Natural killer cell (primary cell): ENCODE results near the gene DDX28. TPM values are rescaled to one million over a fixed set of nuclear protein-coding genes. Genes with fewer than 3 reads are reported as not detected.
"Not testable (repeated sequence)": the region's sequence is repeated elsewhere in the genome, so short reads cannot be mapped to it uniquely, and the experiment has no call there.

ENCODE experiments used
- ATAC-seq, 3 donors: fragments of 150-1000 bp in 2 of 3; fragments of 200-7000 bp in 1 of 3; cut with Tn5 transposase; 1 replicate in 1 of 3; 2 replicates in 2 of 3; pipeline ENCODE4 v1.10.0; 2021; ENCODE audit warnings: mild to moderate bottlenecking in 2 of 3, moderate library complexity in 2 of 3
- DNase-seq, 2 donors: peaks; one replicate each; pipeline versions ENCODE4 v3.0.0 to v3.0.0-alpha.2; 2013 to 2021; ENCODE audit warnings: mixed read lengths in 1 of 2
- H3K27ac ChIP-seq: one replicate; pipeline ENCODE4 v1.5.1; 2013; ENCODE audit warnings: mild to moderate bottlenecking, low read length
- H3K27me3 ChIP-seq: one replicate; pipeline ENCODE4 v1.6.1; 2013; ENCODE audit warnings: low read length; ENCODE audit not compliant: control insufficient read depth, insufficient read depth
- H3K36me3 ChIP-seq: one replicate; pipeline ENCODE4 v1.6.1; 2013; ENCODE audit warnings: low read length; ENCODE audit not compliant: control insufficient read depth, insufficient read depth
- H3K4me1 ChIP-seq: one replicate; pipeline ENCODE4 v1.6.1; 2013; ENCODE audit warnings: low read length; ENCODE audit not compliant: control insufficient read depth, insufficient read depth
- H3K4me3 ChIP-seq: one replicate; pipeline ENCODE4 v1.5.1; 2013; ENCODE audit warnings: low read length
- H3K9me3 ChIP-seq: one replicate; pipeline ENCODE4 v1.6.1; 2013; ENCODE audit warnings: low read length; ENCODE audit not compliant: control insufficient read depth, insufficient read depth
- H3K27ac Mint-ChIP-seq, 2 donors: one replicate each; pipeline ENCODE4 v1.8.0; 2022; ENCODE audit warnings: mild to moderate bottlenecking in 2 of 2, mixed read lengths in 2 of 2, moderate library complexity in 1 of 2
- H3K27me3 Mint-ChIP-seq, 2 donors: one replicate each; pipeline ENCODE4 v1.8.0; 2022; ENCODE audit warnings: low read depth in 2 of 2, mixed read lengths in 2 of 2
- H3K36me3 Mint-ChIP-seq: one replicate; pipeline ENCODE4 v1.8.0; 2022; ENCODE audit warnings: mixed read lengths
- H3K4me1 Mint-ChIP-seq, 2 donors: one replicate each; pipeline ENCODE4 v1.8.0; 2022; ENCODE audit warnings: mixed read lengths in 2 of 2
- H3K4me3 Mint-ChIP-seq: one replicate; pipeline ENCODE4 v1.8.0; 2022; ENCODE audit warnings: mild to moderate bottlenecking, moderate library complexity, mixed read lengths
- H3K9me3 Mint-ChIP-seq, 2 donors: one replicate each; pipeline ENCODE4 v1.8.0; 2022; ENCODE audit warnings: mixed read lengths in 2 of 2
- WGBS: methylation state at CpG from one replicate; pipeline ENCODE4 v1.1.7; 2013; ENCODE audit warnings: missing lambda C conversion rate; ENCODE audit not compliant: insufficient coverage; 5-methylcytosine and 5-hydroxymethylcytosine counted together
- intact Hi-C: fragments of 100-400 bp; cut with micrococcal nuclease; formaldehyde crosslinking; loops from one replicate; pipeline ENCODE4 v1.14.2; 2022
- total RNA-seq, 4 donors: library from RNA; stranded (reverse); fragments of 120-200 nt in 1 of 4; gene quantifications; one replicate each; pipeline versions ENCODE4 v1.2.3 to v1.2.4, GENCODE V29; 2013 to 2022
- TF ChIP-seq, protein P1 (sequence below): fragments of 200-600 bp; IDR thresholded peaks from one replicate; pipeline ENCODE4 v1.8.0; 2022; ENCODE audit warnings: antibody characterized with exemption

The DDX28 gene
- total RNA-seq, 3 donors from 2014 or later (not counting 1 experiment from before 2014, with no cell fraction given), result 17.4 to 19.0 (median 17.9) TPM

DNA sequence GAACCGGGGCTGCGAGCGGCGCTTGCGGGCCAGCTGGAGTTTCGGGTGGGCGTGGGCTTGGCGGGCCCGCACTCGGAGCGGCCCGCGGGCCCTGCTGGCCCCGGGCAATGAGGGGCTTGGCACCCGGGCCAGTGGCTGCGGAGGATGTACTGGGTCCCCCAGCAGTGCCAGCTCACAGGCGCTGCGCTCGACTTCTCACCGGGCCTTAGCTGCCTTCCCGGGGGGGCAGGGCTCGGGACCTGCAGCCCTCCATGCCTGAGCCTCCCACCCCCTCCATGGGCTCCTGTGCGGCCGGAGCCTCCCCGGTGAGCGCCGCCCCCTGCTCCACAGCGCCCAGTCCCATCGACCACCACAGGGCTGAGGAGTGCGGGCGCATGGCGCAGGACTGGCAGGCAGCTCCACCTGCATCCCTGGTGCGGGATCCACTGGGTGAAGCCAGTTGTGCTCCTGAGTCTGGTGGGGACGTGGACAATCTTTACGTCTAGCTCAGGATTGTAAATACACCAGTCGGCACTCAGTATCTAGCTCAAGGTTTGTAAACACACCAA lies 24.7 kb downstream of the DDX28 start:
- H3K9me3 ChIP-seq, ATAC-seq, H3K36me3 ChIP-seq, DNase-seq, H3K27me3 Mint-ChIP-seq, H3K27me3 ChIP-seq, H3K36me3 Mint-ChIP-seq, intact Hi-C loops, H3K9me3 Mint-ChIP-seq: not testable (repeated sequence)
- H3K4me1 ChIP-seq, result peaks cover 77% of the 10 kb centered on the region
- Mint-ChIP-seq H3K4me1 (peaks cover 39 to 50% of the 10 kb centered on the region in 2 donors), H3K27ac (peak overlapping the region; percentile 84 to 96), H3K4me3 (peak overlapping the region; percentile 81)
- H3K27ac ChIP-seq, result peak overlapping the region; percentile 80
- 96% methylated on average over 36 of the region's 36 CpGs for WGBS
- peak overlapping the region; percentile 26 for H3K4me3 ChIP-seq

DNA sequence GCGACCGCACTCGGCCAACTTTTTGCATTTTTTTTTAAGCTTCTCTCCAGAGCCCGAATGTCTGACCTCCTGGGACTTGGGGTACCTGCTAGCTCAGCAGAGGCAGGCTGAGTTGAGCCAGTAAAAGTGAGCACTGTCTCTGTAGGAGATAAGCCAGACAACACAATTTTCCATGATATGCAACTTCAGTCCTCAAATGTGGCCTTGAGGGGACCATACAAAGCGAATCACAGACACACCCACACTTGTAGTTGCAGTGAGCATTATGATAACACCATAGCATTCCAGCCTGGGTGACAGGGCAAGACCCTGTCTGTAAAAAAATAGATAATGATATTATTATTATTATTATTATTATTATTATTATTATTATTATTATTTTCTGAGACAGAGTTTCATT lies 26.4 kb downstream of the DDX28 start:
- Histone ChIP-seq H3K27me3 (no peaks in the 10 kb centered on the region), H3K36me3 (peaks cover 2% of the 10 kb centered on the region), H3K27ac (peak overlapping the region; percentile 3), H3K4me3 (no peak overlapping the region), H3K9me3 (peaks cover 4% of the 10 kb centered on the region), H3K4me1 (peaks cover 90% of the 10 kb centered on the region)
- Mint-ChIP-seq H3K27me3 (no peaks in the 10 kb centered on the region), H3K4me1 (peaks cover 39 to 62% of the 10 kb centered on the region in 2 donors), H3K27ac (peak overlapping the region in 1 of 2 donors; percentile 95), H3K36me3 (no peaks in the 10 kb centered on the region), H3K4me3 (no peak overlapping the region), H3K9me3 (no peaks in the 10 kb centered on the region)
- intact Hi-C loops, result no loop called here
- WGBS, result 100% methylated on average over 5 of the region's 5 CpGs
- no peak for DNase-seq
- ATAC-seq, result no peak
- TF ChIP-seq, protein P1, sequence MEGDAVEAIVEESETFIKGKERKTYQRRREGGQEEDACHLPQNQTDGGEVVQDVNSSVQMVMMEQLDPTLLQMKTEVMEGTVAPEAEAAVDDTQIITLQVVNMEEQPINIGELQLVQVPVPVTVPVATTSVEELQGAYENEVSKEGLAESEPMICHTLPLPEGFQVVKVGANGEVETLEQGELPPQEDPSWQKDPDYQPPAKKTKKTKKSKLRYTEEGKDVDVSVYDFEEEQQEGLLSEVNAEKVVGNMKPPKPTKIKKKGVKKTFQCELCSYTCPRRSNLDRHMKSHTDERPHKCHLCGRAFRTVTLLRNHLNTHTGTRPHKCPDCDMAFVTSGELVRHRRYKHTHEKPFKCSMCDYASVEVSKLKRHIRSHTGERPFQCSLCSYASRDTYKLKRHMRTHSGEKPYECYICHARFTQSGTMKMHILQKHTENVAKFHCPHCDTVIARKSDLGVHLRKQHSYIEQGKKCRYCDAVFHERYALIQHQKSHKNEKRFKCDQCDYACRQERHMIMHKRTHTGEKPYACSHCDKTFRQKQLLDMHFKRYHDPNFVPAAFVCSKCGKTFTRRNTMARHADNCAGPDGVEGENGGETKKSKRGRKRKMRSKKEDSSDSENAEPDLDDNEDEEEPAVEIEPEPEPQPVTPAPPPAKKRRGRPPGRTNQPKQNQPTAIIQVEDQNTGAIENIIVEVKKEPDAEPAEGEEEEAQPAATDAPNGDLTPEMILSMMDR, result no peak

DNA sequence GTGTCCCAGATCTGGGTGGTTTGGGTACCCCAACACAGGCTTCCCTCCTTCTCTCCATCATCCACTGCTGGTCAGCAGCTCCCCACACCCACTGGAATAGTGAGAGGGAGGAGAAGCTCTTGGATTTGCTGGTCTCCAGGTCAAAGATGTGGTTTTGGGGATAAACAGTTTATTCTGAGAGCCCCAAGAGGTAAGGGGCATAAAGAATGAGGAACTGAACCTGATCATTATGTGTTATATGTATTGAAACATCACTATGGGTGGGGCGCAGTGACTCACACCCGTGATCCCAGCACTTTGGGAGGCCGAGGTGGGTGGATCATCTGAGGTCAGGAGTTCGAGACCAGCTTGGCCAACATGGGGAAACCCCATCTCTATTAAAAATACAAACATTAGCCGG lies 27.6 kb downstream of the DDX28 start:
- Histone ChIP-seq H3K27me3 (no peaks in the 10 kb centered on the region), H3K36me3 (peaks cover 6% of the 10 kb centered on the region), H3K4me1 (peaks cover 77% of the 10 kb centered on the region), H3K4me3 (no peak overlapping the region), H3K27ac (peak overlapping the region; percentile 89), H3K9me3 (peaks cover 4% of the 10 kb centered on the region)
- DNase-seq, result no peak
- WGBS, result 48% methylated on average over 5 of the region's 5 CpGs
- no peaks in the 10 kb centered on the region for H3K27me3 Mint-ChIP-seq
- peak overlapping the region; percentile 37 for H3K4me3 Mint-ChIP-seq
- no peaks in the 10 kb centered on the region for H3K9me3 Mint-ChIP-seq
- H3K4me1 Mint-ChIP-seq, result peaks cover 36 to 59% of the 10 kb centered on the region in 2 donors
- no peak for ATAC-seq
- intact Hi-C loops, result no loop called here
- H3K27ac Mint-ChIP-seq, result peak overlapping the region; percentile 89 to 95
- no peaks in the 10 kb centered on the region for H3K36me3 Mint-ChIP-seq
- TF ChIP-seq, protein P1, result no peak

DNA sequence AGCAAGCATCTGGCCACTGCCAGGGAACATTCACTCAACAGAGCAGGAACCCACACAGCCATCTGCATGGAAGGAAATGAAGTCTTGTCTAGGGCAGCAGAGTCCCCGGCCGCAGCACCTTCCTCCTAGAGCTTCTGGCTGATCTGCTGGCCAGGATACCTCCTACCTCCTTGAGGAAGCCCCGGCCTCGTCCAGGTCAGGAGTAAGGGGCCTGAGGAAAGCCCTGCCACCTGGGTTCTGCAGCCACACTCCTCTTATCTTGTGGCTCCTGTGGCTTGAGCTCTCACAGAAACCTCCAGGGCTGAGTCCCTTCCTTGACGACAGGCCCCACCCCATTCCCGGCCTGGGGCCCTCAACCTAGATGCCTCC lies 29.0 kb downstream of the DDX28 start:
- H3K27me3 Mint-ChIP-seq, H3K36me3 Mint-ChIP-seq, H3K27me3 ChIP-seq, intact Hi-C loops, H3K9me3 Mint-ChIP-seq, H3K9me3 ChIP-seq, DNase-seq, H3K36me3 ChIP-seq: not testable (repeated sequence)
- Mint-ChIP-seq H3K4me3 (peak overlapping the region; percentile 83), H3K27ac (peak overlapping the region; percentile 89 to 95), H3K4me1 (peaks cover 28 to 53% of the 10 kb centered on the region in 2 donors)
- Histone ChIP-seq H3K4me3 (peak overlapping the region; percentile 32), H3K27ac (peak overlapping the region; percentile 89), H3K4me1 (peaks cover 77% of the 10 kb centered on the region)
- ATAC-seq, result peak; percentile 7 to 17 (median 15)
- 8% methylated on average over 4 of the region's 6 CpGs for WGBS
